ENCODE measurements around the gene MBD3L4.
"Not testable (repeated sequence)": the region's sequence is repeated elsewhere in the genome, so short reads cannot be mapped to it uniquely, and the experiment has no call there.

Gene MBD3L4

GRCh38 chr19:7051421-7051820 is 11.4 kb upstream of the MBD3L4 start:
- H3K4me3 ChIP-seq (ENCODE audit: low read depth, low read length), result not testable (repeated sequence)

- not testable (repeated sequence) for H3K4me3 ChIP-seq (ENCODE audit: low read depth, low read length)
Observed at GRCh38 chr19:7049021-7049420, 9.0 kb upstream of the MBD3L4 start, which contains the start of gene MBD3L2. Gene MBD3L2, plus strand, starts transcription at chr19:7049321. Its CDS starts 53 bp downstream, at chr19:7049374.

GRCh38 chr19:7041563-7041962 is 1.6 kb upstream of the MBD3L4 start:
- not testable (repeated sequence) for H3K4me3 ChIP-seq (ENCODE audit: low read depth, low read length)

- not testable (repeated sequence) for H3K4me3 ChIP-seq (ENCODE audit: low read depth, low read length)
Observed at GRCh38 chr19:7030278-7030677, 9.7 kb downstream of the MBD3L4 start, which contains the start of gene MBD3L5. Gene MBD3L5, plus strand, starts transcription at chr19:7030578. Its CDS starts 34 bp downstream, at chr19:7030612.

- not testable (repeated sequence) for H3K4me3 ChIP-seq (ENCODE audit: low read depth, low read length)
Observed at GRCh38 chr19:7028790-7029189, 11.2 kb downstream of the MBD3L4 start.

- H3K4me3 ChIP-seq (ENCODE audit: low read depth, low read length), result not testable (repeated sequence)
Observed at GRCh38 chr19:7021331-7021730, 18.6 kb downstream of the MBD3L4 start, which contains the start of gene MBD3L2B. Gene MBD3L2B, minus strand, starts transcription at chr19:7021431. Its CDS starts 34 bp downstream, at chr19:7021397.

GRCh38 chr19:7018828-7019227 is 21.2 kb downstream of the MBD3L4 start:
- H3K4me3 ChIP-seq (ENCODE audit: low read depth, low read length), result no peak overlapping the region

GRCh38 chr19:7013678-7014077 is 26.3 kb downstream of the MBD3L4 start:
- H3K4me3 ChIP-seq (ENCODE audit: low read depth, low read length), result no peak overlapping the region

- H3K4me3 ChIP-seq (ENCODE audit: low read depth, low read length), result no peak overlapping the region
Observed at GRCh38 chr19:7010722-7011593, 29.0 kb downstream of the MBD3L4 start.

- H3K4me3 ChIP-seq (ENCODE audit: low read depth, low read length), result no peak overlapping the region
Observed at GRCh38 chr19:7007859-7008258, 32.1 kb downstream of the MBD3L4 start.

GRCh38 chr19:7006135-7006704 is 33.8 kb downstream of the MBD3L4 start:
- H3K4me3 ChIP-seq (ENCODE audit: low read depth, low read length), result no peak overlapping the region

GRCh38 chr19:7004313-7004931 is 35.6 kb downstream of the MBD3L4 start:
- no peak overlapping the region for H3K4me3 ChIP-seq (ENCODE audit: low read depth, low read length)

- no peak overlapping the region for H3K4me3 ChIP-seq (ENCODE audit: low read depth, low read length)
Observed at GRCh38 chr19:7000816-7001215, 39.2 kb downstream of the MBD3L4 start.

GRCh38 chr19:7000333-7000732 is 39.6 kb downstream of the MBD3L4 start:
- H3K4me3 ChIP-seq (ENCODE audit: low read depth, low read length), result no peak overlapping the region

GRCh38 chr19:6999933-7000332 is 40.0 kb downstream of the MBD3L4 start:
- H3K4me3 ChIP-seq (ENCODE audit: low read depth, low read length), result no peak overlapping the region

- H3K4me3 ChIP-seq (ENCODE audit: low read depth, low read length), result no peak overlapping the region
Observed at GRCh38 chr19:6997679-6998445, 42.1 kb downstream of the MBD3L4 start.

GRCh38 chr19:6996810-6997209 is 43.2 kb downstream of the MBD3L4 start:
- no peak overlapping the region for H3K4me3 ChIP-seq (ENCODE audit: low read depth, low read length)

- H3K4me3 ChIP-seq (ENCODE audit: low read depth, low read length), result no peak overlapping the region
Observed at GRCh38 chr19:6995054-6995453, 44.9 kb downstream of the MBD3L4 start.

- H3K4me3 ChIP-seq (ENCODE audit: low read depth, low read length), result no peak overlapping the region
Observed at GRCh38 chr19:6988257-6988656, 51.7 kb downstream of the MBD3L4 start.

GRCh38 chr19:6987850-6988249 is 52.1 kb downstream of the MBD3L4 start:
- H3K4me3 ChIP-seq (ENCODE audit: low read depth, low read length), result no peak overlapping the region
